NOMO-1 (cell line): Measurements from ENCODE around the gene PHYHIPL.

Experiments used
- DNase-seq, 2 experiments: peaks; one replicate each; lab custom pipeline; 2025; ENCODE audit not compliant: unreplicated experiment in 2 of 2; lab: John Stamatoyannopoulos, UW

PHYHIPL gene

DNA sequence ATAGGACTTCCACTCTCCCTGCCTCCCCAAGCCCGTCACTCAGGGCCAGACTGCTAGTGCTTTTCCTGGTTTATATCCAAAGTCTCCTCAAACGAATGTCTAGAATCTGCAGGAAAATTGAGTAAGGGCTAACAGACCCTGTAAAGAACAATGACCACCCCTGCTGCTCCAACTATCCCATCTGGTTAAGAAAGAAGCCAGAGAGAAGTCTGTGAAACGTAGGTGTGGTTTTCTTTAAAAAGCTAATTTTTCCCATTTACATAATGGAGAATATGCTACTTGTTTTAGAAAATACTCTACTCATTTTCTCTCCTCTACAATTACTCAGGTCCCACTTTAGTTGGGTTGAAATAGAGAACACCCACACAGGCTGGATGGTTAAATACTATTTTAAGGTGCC, 113.4 kb downstream of the PHYHIPL start:
- DNase-seq = no peak

DNA sequence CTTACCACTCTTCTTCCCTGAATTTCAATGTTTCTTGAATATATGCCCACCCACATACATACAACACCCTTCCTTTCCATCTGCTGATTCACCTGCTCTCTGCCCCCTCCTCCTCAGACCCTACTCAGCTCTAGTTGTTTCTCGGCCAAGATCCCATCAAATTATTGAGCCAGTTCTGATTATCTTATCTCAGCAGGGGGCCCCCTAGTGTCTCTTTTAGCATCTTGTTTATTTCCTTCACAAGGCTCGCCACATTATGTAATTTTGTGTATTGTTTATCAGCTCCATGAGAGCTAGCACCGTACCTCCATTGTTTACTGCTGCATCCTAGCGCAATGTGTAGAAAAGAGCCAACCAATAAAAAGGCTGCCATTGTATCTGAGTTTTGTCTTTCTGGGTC, 114.0 kb downstream of the PHYHIPL start:
- no peak for DNase-seq
